ENCODE measurements around the gene NUMB.
A peak's percentile ranks its signal among the peaks of the same experiment; 100 is the strongest.
"Not testable (repeated sequence)": the region's sequence is repeated elsewhere in the genome, so short reads cannot be mapped to it uniquely, and the experiment has no call there.

The NUMB gene

GRCh38 chr14:73403181-73403752 lies 55.1 kb downstream of the NUMB start:
- no peak for FAIRE-seq

- no peak for FAIRE-seq
Measured at GRCh38 chr14:73402579-73402978, 55.8 kb downstream of the NUMB start.

- FAIRE-seq = no peak
Measured at GRCh38 chr14:73397810-73398209, 60.5 kb downstream of the NUMB start.

DNA sequence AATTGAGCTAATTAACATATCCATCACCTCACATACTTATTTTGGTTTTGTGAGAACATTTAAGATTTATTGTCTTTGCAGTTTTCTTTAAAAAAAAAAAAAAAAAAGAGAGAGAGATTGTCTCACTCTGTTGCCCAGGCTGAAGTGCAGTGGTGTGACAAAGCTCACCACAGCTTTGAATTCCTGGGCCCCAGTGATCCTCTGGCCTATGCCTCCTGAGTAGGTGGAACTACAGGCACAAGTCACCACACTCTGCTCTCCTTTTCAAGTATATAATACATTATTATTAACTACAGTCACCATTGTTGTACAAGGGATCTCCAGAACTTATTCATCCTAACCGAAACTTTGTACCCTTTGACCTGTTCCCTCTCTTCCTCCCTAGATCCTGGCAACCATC lies 64.0 kb downstream of the NUMB start:
- no peak for FAIRE-seq

DNA sequence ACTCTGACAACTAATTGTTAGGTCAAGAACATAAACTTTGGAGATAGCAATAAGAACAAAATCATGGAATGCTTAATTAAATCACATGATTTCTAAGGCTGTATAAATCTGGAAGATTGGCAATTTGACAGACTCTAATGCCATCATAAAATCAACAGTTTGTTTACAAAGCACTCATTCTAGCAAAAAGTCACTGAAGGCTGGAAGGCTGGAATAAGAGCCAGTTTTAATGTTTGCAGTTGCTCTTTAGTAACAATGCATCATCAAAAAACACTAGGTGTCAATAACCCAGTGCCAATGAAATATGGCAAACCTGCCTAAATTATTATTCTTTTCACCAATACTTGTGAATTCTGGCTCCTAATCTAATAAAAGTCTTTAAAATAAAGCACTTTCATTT lies 65.0 kb downstream of the NUMB start:
- FAIRE-seq = no peak

DNA sequence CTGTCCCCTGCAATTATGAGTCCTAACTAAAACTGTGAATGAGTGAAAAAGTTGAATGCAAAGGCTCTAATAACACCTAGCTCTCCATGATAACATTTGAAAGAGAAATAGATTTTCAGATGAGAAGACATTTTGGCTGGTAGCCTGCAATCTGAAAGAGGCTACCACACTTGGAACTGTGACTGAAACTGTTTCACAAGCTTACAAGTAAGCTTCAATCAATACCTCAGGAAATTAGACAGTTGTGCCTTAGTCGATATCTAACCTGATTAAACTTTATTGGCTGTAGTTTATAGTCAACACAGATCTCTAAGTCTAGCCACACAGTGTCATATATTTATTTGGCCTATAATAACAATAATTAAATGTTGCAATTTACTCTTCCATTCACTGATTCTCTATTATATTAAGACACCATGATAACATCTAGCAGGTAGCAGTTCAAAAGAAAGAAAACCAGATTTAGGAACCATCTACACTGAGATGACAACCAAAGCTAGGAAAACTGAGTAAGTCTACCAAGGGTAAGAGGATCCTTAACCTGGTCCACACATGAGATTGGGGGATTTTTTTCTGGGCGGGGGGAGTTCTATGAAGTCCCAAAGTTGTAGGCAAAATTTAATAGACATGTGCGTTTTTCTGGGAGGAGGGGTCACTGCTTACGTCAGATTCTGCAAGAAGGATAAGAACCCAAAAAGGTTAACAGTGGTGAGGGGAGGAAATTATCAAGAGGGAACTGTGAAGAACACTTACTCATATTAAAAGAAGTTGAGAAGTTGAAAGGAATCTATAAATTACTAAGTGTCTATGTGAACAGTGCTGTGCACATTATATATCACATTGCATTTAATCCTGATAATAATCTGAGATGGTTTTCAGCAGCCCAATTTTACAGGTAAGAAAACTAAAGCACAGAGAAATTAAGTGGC lies 65.8 kb downstream of the NUMB start:
- no peak for FAIRE-seq

- FAIRE-seq = not testable (repeated sequence)
Measured at GRCh38 chr14:73387860-73388259, 70.5 kb downstream of the NUMB start.

DNA sequence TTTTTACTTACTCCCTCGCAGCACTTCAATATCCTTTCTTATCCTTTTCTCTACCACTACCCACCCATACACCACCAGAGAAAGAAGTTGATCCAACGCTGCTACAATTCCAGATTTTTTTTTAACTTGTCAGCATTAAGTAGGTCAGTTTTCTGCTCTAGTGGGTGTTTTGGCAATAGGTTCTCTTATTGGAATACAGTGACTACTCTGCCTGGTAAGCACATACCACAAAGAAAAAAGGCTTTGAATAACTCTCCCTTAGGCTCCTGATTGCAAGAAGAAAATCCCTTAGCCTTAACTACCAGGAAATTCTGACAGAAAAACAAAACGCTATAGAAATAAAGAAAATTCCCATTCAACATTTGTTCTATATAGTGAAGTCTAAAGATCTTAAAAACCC lies 72.0 kb downstream of the NUMB start:
- no peak for FAIRE-seq

- not testable (repeated sequence) for FAIRE-seq
Measured at GRCh38 chr14:73385021-73385420, 73.3 kb downstream of the NUMB start.

- no peak for FAIRE-seq
Measured at GRCh38 chr14:73383356-73383755, 75.0 kb downstream of the NUMB start.

GRCh38 chr14:73381380-73382013 lies 76.8 kb downstream of the NUMB start:
- no peak for FAIRE-seq

GRCh38 chr14:73376585-73376984 lies 81.8 kb downstream of the NUMB start:
- no peak for FAIRE-seq

DNA sequence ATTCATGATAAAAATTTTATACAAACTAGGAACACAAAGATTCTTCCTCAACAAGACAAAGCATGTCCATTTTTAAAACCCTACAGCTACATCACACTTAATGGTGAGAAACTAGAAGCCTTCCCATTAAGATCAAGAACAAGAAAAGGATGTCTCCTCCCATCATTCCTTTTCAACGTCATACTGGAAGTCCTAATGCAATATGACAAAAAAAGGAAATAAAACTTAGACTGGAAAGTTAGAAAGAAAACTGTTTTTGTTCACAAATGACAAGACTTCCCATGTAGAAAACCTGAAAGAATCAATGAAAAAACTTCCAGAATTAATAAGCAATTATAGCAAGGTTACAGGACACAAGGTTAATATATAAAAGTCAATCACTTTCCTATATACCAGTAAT lies 82.5 kb downstream of the NUMB start:
- FAIRE-seq = no peak

GRCh38 chr14:73374218-73374617 lies 84.1 kb downstream of the NUMB start:
- FAIRE-seq = no peak

GRCh38 chr14:73372529-73372928 lies 85.8 kb downstream of the NUMB start:
- peak; percentile 84 for FAIRE-seq

DNA sequence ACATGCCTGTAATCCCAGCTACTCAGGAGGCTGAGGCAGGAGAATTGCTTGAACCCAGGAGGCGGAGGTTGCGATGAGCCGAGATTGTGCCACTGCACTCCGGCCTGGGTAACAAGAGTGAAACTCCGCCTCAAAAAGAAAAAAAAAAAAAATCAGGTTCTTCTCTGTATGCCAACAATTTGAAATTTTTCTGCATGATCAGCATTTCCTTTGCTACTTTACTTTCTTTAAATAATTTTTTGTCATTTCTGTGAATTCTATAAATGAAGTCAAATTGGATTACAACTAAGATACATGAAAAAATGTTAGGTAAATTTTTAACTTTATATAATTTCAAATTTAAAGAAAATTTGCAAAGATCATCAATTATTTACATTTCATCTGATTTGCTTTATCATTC lies 87.8 kb downstream of the NUMB start:
- FAIRE-seq = no peak

DNA sequence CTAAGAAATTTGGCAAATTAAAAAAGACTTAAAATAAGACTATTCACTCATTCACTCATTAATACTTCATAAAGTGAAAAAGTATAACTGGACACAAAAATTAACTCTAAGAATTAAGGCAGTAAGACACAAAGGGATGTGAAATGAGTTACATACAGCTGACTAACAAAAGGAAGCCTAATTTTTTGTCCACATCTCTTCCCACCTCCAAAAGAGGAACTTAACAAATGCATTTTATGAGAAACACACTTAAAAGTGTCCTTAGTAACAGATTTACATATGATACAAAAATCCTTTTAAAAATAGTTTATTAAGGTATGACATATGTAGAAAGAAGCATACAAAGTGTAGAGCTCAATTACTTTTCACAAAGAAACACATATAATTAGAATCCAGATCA lies 88.9 kb downstream of the NUMB start:
- no peak for FAIRE-seq

DNA sequence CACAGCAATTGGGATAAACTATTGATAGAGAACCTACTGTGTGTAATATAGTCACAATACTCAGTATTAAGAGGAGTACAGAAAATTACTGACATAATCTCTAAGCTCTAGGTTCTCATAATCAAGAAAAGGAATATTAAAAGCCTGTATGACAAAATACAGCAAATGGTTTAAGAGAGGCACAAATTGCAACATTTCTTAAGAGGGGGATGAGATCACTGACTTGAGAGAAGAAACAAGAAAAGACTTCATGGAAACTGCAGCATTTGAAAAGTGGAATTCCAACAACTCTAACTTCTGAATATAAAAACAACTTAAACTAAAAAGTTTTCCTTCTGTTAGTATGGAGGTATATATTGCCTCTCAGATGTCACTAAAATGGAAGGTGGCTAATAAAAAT lies 89.7 kb downstream of the NUMB start:
- no peak for FAIRE-seq

DNA sequence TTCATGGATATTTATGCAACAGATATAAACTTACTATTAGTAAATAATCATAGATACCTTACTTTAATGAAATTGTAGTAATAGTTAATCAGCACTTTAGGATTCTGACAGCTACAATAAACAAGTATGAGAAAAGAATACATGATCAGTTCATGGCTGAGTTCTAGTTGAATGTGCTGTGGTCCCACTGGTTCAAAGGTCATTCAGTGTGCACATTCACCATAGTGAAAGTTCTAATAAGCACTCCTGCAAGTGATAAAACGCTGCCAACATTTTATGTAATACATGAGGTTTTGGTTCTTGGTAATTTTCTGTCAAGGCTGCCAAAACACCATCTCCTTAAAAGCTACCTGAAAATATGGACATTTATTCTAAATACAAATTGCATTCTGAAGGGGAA lies 92.6 kb downstream of the NUMB start:
- FAIRE-seq = no peak

DNA sequence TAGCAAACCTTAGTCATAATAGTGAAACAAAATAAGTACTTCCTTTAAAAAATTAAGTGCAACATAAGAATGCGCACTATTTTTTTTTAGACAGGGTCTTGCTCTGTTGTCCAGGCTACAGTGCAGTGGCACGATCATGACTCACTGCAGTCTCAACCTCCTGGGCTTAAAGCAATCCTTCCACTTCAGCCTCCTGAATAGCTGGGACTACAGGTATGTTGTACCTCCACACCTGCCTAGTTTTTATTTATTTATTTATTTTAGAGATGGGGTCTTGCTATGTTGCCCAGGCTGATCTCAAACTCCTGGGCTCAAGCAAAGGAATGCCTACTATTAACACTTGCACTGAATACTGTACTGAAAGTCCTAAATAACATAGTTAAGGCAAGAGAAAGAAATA lies 93.8 kb downstream of the NUMB start:
- no peak for FAIRE-seq

GRCh38 chr14:73359445-73359844 lies 98.9 kb downstream of the NUMB start:
- no peak for FAIRE-seq

GRCh38 chr14:73358187-73358586 lies 100.2 kb downstream of the NUMB start:
- no peak for FAIRE-seq

GRCh38 chr14:73349091-73349490 lies 109.3 kb downstream of the NUMB start:
- FAIRE-seq = not testable (repeated sequence)

GRCh38 chr14:73344319-73344718 lies 114.0 kb downstream of the NUMB start:
- no peak for FAIRE-seq
